Ovary (tissue), 9 donors: ENCODE data around the gene WSB1. TPM values are rescaled to one million over a fixed set of nuclear protein-coding genes. Genes with fewer than 3 reads are reported as not detected.
"Not testable (repeated sequence)": the region's sequence is repeated elsewhere in the genome, so short reads cannot be mapped to it uniquely, and the experiment has no call there.

Experiments
- DNase-seq, 5 donors: peaks; one replicate each; pipeline ENCODE4 v3.0.0-alpha.2; 2019 to 2020
- H3K27ac ChIP-seq, 2 donors: fragments of 200-600 bp; one replicate each; pipeline versions ENCODE4 v1.5.1 to v1.8.0; 2019 to 2022
- H3K27me3 ChIP-seq: fragments of 200-600 bp; one replicate; pipeline ENCODE4 v1.8.0; 2022
- H3K36me3 ChIP-seq: fragments of 200-600 bp; sonication (generic); one replicate; pipeline ENCODE4 v1.5.1; 2019
- H3K4me1 ChIP-seq: one replicate; pipeline ENCODE4 v1.8.1; 2013; ENCODE audit warnings: mild to moderate bottlenecking, moderate library complexity; ENCODE audit not compliant: insufficient read depth
- H3K4me3 ChIP-seq: fragments of 200-600 bp; sonication (generic); one replicate; pipeline ENCODE4 v1.5.1; 2017
- H3K9me3 ChIP-seq, 2 donors: fragments of 200-600 bp in 1 of 2; sonication (generic) in 1 of 2; one replicate each; pipeline versions ENCODE4 v1.5.1 to v1.8.1; 2013 to 2019; ENCODE audit warnings: mild to moderate bottlenecking in 1 of 2, moderate library complexity in 1 of 2
- EP300 ChIP-seq: sonication (generic); formaldehyde crosslinking; IDR thresholded peaks from one replicate; pipeline ENCODE4 v1.6.1; 2017; ENCODE audit warnings: antibody characterized with exemption
- POLR2A ChIP-seq: fragments of 450-650 bp; IDR thresholded peaks from one replicate; pipeline ENCODE4 v1.6.1; 2017; ENCODE audit warnings: antibody characterized with exemption, mild to moderate bottlenecking, moderate library complexity
- WGBS, 3 donors: extraction: QIAGEN DNeasy Blood & Tissue Kit in 1 of 3; methylation state at CpG; one replicate each; pipeline versions ENCODE4 v1.1.5 to v1.1.7; 2013 to 2017; 5-methylcytosine and 5-hydroxymethylcytosine counted together
- intact Hi-C, 4 donors: fragments of 100-400 bp; cut with DNase I; formaldehyde crosslinking; loops; one replicate each; pipeline versions ENCODE4 v1.11.0 to v1.15.1; 2022 to 2023
- polyA plus RNA-seq, 2 donors: library from polyadenylated mRNA; stranded (reverse); fragments of 200-250 nt in 1 of 2; fragments of 350-450 nt in 1 of 2; fragmentation: Illumina TruSeq in 1 of 2; extraction: RNeasy Lipid Tissue Mini Kit (QIAGEN cat#74804) in 1 of 2; gene quantifications; one replicate each; pipeline ENCODE4 v1.2.3, GENCODE V29; 2013 to 2014
- total RNA-seq, 7 donors: library from RNA; depleted of rRNA in 2 of 7; stranded (reverse); fragments of >200 nt in 2 of 7; fragmentation: NEBNext Ultra II Directional in 3 of 7; extraction: Animal tissue kit (Norgen Biotek cat#: 25700) in 3 of 7; gene quantifications; one replicate each; pipeline versions ENCODE4 v1.1.0 to v1.2.4, GENCODE V29; 2016 to 2023
- TF ChIP-seq, protein P1 (sequence below), 3 donors: fragments of 450-650 bp in 2 of 3; fragments of 200-600 bp in 1 of 3; IDR thresholded peaks; one replicate each; pipeline versions ENCODE4 v1.5.1 to v1.8.0; 2016 to 2022; ENCODE audit warnings: antibody characterized with exemption in 3 of 3, mild to moderate bottlenecking in 1 of 3
- donor health status: DM: no; HTN: no; CAD: no; lungs with moderate emphysema.
- donor health status: DM: no; HTN: no; CAD: no.
- donor health status: Bipolar disorder and iron deficiency.
- donor health status: DM: yes; HTN: yes; CAD: no.
- donor health status: DM: no; HTN: no; CAD: no.
- donor health status: DM: yes; HTN: yes; CAD: no.

WSB1 gene
- total and polyA plus RNA-seq, 9 donors: 88.9 to 214 (median 168) TPM

GRCh38 chr17:27246537-27246936, 47.4 kb upstream of the WSB1 start:
- Histone ChIP-seq H3K9me3 (no peaks in the 10 kb centered on the region), H3K4me1 (peaks cover 5% of the 10 kb centered on the region), H3K27ac (no peak overlapping the region), H3K27me3 (no peaks in the 10 kb centered on the region), H3K36me3 (no peaks in the 10 kb centered on the region), H3K4me3 (no peak overlapping the region)
- TF ChIP-seq, protein P1, sequence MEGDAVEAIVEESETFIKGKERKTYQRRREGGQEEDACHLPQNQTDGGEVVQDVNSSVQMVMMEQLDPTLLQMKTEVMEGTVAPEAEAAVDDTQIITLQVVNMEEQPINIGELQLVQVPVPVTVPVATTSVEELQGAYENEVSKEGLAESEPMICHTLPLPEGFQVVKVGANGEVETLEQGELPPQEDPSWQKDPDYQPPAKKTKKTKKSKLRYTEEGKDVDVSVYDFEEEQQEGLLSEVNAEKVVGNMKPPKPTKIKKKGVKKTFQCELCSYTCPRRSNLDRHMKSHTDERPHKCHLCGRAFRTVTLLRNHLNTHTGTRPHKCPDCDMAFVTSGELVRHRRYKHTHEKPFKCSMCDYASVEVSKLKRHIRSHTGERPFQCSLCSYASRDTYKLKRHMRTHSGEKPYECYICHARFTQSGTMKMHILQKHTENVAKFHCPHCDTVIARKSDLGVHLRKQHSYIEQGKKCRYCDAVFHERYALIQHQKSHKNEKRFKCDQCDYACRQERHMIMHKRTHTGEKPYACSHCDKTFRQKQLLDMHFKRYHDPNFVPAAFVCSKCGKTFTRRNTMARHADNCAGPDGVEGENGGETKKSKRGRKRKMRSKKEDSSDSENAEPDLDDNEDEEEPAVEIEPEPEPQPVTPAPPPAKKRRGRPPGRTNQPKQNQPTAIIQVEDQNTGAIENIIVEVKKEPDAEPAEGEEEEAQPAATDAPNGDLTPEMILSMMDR (IDR thresholded peaks at IDR 0.05): no peak
- TF ChIP-seq EP300 (no peak), POLR2A (no peak)
- DNase-seq: no peak
- intact Hi-C loops: loop anchor here in 3 of 4 donors (5.0 to 10.0 kb wide), 2 partner anchors 46 to 48 kb away; partner anchors contain the start of gene WSB1 (in 3 of the 3)

- H3K4me3 ChIP-seq: no peak overlapping the region
These were observed 46.6 kb upstream of the WSB1 start for GRCh38 chr17:27247071-27247957.

DNA sequence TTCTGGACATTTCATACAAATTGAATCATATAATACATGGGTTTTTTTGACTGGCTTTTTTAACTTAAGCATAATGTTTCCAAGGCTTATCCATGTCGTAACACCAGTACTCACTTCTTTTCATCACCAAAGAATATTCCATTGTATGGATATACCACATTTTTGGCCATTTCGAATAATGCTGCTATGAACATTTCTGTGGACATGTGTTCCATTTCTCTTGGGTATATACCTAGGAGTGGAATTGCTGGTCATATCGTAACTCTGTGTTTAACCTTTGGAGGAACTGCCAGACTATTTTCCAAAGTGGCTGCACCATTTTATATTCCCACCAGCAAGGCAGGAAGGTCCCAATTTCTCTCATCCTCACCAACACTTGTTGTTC, 46.0 kb upstream of the WSB1 start:
- no peak overlapping the region for H3K4me3 ChIP-seq
- no peak for DNase-seq
- no peaks in the 10 kb centered on the region for H3K36me3 ChIP-seq
- no peaks in the 10 kb centered on the region for H3K27me3 ChIP-seq
- H3K4me1 ChIP-seq: peaks cover 5% of the 10 kb centered on the region
- no peak overlapping the region for H3K27ac ChIP-seq
- intact Hi-C loops: loop anchor here in 3 of 4 donors (5.0 to 10.0 kb wide), 2 partner anchors 44 to 47 kb away; partner anchors contain the start of gene WSB1 (in 3 of the 3)
- H3K9me3 ChIP-seq: no peaks in the 10 kb centered on the region
- TF ChIP-seq, protein P1 (IDR thresholded peaks at IDR 0.05): no peak
- TF ChIP-seq POLR2A: no peak
- no peak for TF ChIP-seq EP300
- WGBS, 3 donors: 94 to 96% (median 96%) methylated on average over 3 of the region's 3 CpGs

More at GRCh38 chr17:27247071-27247957, 46.6 kb upstream of the WSB1 start:
- H3K9me3 ChIP-seq: no peaks in the 10 kb centered on the region
- peaks cover 5% of the 10 kb centered on the region for H3K4me1 ChIP-seq
- no peaks in the 10 kb centered on the region for H3K36me3 ChIP-seq
- no peaks in the 10 kb centered on the region for H3K27me3 ChIP-seq
- TF ChIP-seq POLR2A (no peak), EP300 (no peak)
- TF ChIP-seq, protein P1 (IDR thresholded peaks at IDR 0.05): no peak
- peak in 1 of 5 donors; percentile 45 for DNase-seq
- intact Hi-C loops: loop anchor here in 3 of 4 donors (5.0 to 10.0 kb wide), 2 partner anchors 45 to 47 kb away; partner anchors contain the start of gene WSB1 (in 3 of the 3)
- 44 to 47% (median 45%) methylated on average over 7 of the region's 7 CpGs for WGBS, 3 donors
- no peak overlapping the region for H3K27ac ChIP-seq

DNA sequence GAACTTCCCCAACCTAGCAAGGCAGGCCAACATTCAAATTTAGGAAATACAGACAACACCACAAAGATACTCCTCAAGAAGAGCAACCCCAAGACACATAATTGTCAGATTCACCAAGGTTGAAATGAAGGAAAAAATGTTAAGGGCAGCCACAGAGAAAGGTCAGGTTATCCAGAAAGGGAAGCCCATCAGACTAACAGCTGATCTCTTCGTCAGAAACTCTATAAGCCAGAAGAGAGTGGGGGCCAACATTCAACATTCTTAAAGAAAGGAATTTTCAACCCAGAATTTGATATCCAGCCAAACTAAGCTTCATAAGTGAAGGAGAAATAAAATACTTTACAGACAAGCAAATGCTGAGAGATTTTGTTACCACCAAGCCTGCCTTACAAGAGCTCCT, 43.1 kb upstream of the WSB1 start:
- intact Hi-C loops, H3K9me3 ChIP-seq, H3K27me3 ChIP-seq, H3K4me1 ChIP-seq, H3K36me3 ChIP-seq, DNase-seq, H3K4me3 ChIP-seq, H3K27ac ChIP-seq: not testable (repeated sequence)
- WGBS, 3 donors: 20 to 26% (median 20%) methylated on average over 1 of the region's 1 CpG

DNA sequence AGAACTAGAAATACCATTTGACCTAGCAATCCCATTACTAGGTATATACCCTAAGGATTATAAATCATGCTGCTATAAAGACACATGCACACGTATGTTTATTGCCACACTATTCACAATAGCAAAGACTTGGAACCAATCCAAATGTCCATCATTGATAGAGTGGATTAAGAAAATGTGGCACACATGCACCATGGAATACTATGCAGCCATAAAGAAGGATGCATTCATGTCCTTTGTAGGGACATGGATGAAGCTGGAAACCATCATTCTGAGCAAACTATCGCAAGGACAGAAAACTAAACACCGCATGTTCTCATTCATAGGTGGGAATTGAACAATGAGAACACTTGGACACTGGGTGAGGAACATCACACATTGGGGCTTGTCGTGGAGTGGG, 39.1 kb upstream of the WSB1 start:
- H3K36me3 ChIP-seq, DNase-seq, H3K27me3 ChIP-seq, H3K4me1 ChIP-seq, intact Hi-C loops, H3K9me3 ChIP-seq, H3K27ac ChIP-seq, H3K4me3 ChIP-seq: not testable (repeated sequence)
- 87 to 92% (median 92%) methylated on average over 4 of the region's 4 CpGs for WGBS, 3 donors
